ENCODE data around the gene SUN2.

Gene SUN2

GRCh38 chr22:38753948-38754750, 1.6 kb downstream of the SUN2 start:
- DNase-seq, result no peak

GRCh38 chr22:38751422-38752346, 4.1 kb downstream of the SUN2 start:
- DNase-seq, result peak; percentile 45 to 87

GRCh38 chr22:38751066-38751421, 4.8 kb downstream of the SUN2 start:
- DNase-seq, result no peak

- DNase-seq, result no peak
These were observed 5.2 kb downstream of the SUN2 start for GRCh38 chr22:38750638-38751037.

GRCh38 chr22:38750104-38750503, 5.7 kb downstream of the SUN2 start:
- no peak for DNase-seq

- no peak for DNase-seq
These were observed 7.2 kb downstream of the SUN2 start for GRCh38 chr22:38748487-38749136.

- DNase-seq, result no peak
These were observed 9.9 kb downstream of the SUN2 start for GRCh38 chr22:38745676-38746460.

- DNase-seq, result no peak
These were observed 10.8 kb downstream of the SUN2 start for GRCh38 chr22:38744981-38745380.

GRCh38 chr22:38742176-38742942, 13.4 kb downstream of the SUN2 start:
- no peak for DNase-seq

GRCh38 chr22:38741576-38741975, 14.2 kb downstream of the SUN2 start:
- DNase-seq, result no peak

- no peak for DNase-seq
These were observed 14.6 kb downstream of the SUN2 start for GRCh38 chr22:38741166-38741565.

- DNase-seq, result no peak
These were observed 15.0 kb downstream of the SUN2 start for GRCh38 chr22:38740754-38741153.

- no peak for DNase-seq
These were observed 15.6 kb downstream of the SUN2 start for GRCh38 chr22:38740116-38740723.

- no peak for DNase-seq
These were observed 16.3 kb downstream of the SUN2 start for GRCh38 chr22:38739300-38740055.

GRCh38 chr22:38738475-38739070, 17.2 kb downstream of the SUN2 start:
- DNase-seq, result no peak

- DNase-seq, result no peak
These were observed 18.3 kb downstream of the SUN2 start for GRCh38 chr22:38737302-38738060.

- DNase-seq, result no peak
These were observed 19.6 kb downstream of the SUN2 start for GRCh38 chr22:38736257-38736570.

- no peak for DNase-seq
These were observed 20.1 kb downstream of the SUN2 start for GRCh38 chr22:38735465-38736256.

- DNase-seq, result no peak
These were observed 20.7 kb downstream of the SUN2 start for GRCh38 chr22:38735126-38735464.
